NOMO-1 treated with DMSO at 0.1 percent for 48 hours (cell line): ENCODE data around the gene SMIM3.
A peak's percentile ranks its signal among the peaks of the same experiment; 100 is the strongest.

Source experiments
- DNase-seq: peaks from one replicate; lab custom pipeline; 2025; ENCODE audit not compliant: unreplicated experiment; lab: John Stamatoyannopoulos, UW

Gene SMIM3

DNA sequence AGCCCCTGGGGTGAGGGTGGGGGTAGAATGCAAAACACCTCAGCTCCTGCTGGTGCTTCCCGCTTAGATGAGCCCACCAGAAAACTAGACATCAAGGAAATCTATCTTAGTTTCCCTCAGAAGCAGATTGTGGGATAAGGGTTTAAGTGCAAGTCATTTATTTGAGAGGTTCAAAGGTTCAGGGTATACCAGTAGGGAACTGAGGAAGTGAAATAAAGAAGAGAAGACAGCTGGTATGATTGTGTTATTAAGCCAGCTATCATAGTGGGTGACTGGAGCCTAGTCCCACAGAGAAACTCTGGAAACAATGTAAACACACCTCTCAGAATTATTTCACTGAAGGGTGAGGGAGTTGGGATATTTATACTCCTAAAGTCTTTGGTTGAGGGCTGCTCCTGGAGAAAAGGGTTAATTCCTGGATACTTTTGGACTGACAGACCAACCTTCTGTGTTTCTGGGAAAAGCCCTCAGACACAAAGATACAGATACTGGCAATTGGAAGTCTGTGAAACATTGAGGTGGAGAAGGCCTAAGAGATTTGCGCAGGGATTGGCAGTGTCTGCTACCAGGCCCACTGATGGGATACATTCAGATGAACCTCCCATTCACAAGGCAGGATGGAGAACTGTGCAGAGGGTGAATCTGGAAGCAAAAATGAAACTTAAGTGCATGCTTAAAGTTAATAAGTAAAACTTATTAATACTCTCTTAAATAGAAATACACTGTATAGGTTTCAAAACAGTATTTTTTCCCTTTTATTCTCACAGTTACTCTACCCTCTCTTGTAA lies 13.4 kb upstream of the SMIM3 start:
- peak; percentile 87 for DNase-seq

DNA sequence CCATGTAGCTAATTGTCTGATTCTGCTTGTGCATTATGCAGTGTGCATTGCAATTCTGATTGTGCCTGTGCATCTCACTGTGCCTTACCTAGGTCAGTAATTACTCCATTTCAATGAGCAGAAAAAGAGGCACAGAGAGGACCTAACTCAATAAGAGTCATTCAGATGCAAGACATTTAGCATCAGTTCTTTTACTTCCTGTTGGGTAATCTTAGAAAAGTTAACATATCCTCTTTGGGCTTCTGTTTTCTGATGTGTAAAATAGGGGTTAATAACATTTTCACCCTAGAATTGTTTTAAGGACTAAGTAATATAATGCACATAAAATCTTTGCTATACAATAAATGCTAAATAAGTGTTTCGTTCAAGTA lies 12.8 kb upstream of the SMIM3 start:
- DNase-seq: peak; percentile 79

DNA sequence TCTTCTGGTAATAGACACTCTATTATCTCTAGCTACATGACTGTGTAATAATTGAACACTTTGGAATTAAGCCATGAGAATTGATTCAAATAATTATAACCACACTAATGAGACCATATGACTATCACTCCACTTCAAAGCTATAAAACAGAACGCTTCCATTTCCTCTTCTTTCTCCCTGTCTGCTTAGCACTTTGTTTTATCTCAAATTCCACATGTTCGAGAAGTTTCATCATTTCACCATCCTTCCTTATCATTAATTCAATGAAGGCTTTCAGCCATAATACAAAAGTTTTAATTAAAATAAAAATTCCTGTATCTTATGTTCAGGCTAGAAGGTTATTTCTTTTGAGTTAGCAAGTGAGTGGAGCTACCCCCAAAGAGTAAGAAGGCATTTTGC lies 12.3 kb upstream of the SMIM3 start:
- DNase-seq: peak; percentile 21

DNA sequence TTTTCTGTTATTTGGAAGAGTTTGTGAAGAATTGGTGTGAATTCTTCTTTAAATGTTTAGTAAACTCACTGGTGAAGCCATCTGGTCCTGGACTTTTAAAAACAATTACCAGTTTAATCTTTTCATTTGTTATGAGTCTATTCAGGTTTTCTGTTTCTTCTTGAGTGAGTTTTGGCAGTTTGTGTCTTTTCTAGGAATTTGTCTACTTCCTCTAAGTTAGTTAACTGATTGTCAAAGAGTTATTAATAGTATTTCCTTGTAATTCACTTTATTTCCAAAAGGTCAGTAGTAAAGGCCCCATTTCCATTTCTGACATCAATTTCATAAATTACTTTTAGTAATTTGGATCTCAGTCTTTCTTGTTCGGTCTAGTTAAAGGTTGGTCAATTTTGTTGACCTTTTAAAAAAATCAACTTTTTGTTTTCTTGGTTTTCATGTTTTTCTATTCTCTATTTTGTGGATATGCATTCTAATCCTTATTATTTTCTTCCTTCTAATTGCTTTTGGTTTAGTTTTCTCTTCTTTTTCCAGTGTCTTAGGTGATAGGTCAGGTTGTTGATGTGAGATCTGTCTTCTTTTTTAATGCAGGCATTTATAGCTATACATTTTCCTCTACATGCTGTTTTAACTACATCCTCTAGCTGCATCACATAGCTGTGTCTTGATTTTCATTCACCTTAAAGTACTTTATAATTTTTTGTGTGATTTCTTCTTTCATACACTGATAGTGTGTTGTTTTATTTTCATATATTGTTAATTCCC lies 7.3 kb upstream of the SMIM3 start:
- peak; percentile 29 for DNase-seq

DNA sequence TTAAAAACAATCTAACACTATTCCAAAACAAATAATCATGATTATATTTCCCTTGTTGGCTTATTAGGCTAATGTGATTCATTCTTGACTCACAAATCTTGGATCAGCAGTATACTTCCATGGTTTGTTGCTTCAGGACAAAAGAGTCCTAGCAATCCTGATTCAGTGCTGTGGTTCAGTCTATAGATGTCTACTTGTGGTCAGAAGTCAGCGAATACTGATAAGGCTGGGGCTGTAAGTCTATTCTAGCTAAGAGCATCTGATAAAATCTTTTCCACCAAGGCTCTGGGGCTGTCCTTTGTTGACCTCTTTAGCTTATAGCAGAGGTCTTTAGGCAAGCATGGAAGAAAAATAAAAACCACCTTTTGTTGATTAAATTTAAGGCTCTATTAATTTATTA lies 4.4 kb upstream of the SMIM3 start:
- no peak for DNase-seq

DNA sequence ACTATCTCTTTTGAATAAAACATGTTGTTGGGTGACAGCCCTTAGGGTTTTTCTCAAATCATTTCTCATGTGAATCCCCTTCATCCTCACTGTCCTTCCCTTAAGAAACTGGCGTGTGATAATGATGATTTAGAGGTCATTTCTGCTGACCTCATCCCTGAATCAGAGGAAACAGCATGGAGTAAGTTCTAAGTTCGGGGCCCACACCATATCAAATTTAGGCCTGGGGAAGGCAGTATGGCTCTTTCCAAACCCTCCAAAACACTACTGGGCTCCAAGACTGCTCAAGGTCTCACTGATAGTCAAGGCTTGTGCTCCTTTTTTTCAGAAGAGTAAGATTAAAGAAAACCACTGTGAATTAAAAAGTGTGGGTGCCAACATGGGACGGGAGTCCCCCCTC lies 872 bp upstream of the SMIM3 start:
- no peak for DNase-seq

DNA sequence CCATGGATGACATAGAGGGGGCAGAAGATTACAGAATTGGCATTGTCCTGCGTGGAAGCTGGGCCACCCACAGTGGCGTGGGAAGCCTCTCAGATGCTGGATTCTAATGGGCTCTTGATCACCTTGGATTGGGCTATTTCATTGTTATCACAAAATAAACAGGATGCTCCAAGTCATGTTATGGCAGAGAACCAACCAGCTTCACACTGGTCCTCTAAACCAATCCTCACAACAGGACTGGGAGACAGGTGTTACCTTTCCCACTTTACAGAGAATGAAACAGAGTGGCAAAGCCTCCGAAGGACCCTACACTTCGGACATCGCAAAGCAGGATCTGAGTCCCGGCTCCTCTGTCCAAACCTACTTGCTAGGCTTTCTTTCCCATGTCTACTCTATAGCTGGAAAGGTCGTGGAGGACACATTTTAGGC lies 455 bp upstream of the SMIM3 start:
- no peak for DNase-seq

DNA sequence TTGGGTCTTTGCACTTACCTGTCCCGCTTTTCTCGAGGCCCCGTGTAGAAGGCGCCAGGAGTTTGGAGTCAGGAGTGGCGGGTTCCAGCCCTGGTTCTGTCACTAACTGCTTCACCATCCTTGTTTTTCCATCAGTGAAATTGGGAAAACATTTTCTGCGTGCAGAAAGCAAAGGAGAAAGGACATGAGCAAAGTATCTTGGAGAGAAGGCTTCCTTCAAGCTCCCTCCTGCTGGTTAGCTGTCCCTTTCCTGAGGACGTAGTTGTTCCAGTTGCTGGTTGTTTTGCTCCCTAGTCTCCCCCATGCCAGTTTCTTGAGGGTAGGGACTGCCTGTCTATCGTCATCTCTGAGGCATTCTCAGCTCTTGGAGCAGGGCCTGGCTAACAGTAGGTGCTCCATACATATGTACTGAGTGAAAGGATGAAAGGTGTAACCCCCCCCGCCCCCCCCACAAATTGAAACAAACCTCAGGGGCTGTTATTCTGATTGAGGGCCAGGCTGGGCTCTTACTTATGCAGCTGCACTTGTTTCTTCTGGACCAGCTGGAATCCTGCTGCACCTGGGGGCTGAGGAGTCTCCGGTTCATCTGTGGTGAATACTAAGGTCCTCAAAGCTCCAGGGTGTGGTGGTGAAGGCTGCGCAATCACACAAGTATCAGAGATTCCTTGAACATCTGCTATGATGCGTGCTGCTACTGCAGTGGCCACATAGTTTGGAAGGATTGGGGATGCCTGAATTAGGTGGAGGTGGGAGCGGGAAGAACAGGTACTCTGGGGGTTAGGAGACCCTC lies 1.0 kb downstream of the SMIM3 start:
- no peak for DNase-seq

DNA sequence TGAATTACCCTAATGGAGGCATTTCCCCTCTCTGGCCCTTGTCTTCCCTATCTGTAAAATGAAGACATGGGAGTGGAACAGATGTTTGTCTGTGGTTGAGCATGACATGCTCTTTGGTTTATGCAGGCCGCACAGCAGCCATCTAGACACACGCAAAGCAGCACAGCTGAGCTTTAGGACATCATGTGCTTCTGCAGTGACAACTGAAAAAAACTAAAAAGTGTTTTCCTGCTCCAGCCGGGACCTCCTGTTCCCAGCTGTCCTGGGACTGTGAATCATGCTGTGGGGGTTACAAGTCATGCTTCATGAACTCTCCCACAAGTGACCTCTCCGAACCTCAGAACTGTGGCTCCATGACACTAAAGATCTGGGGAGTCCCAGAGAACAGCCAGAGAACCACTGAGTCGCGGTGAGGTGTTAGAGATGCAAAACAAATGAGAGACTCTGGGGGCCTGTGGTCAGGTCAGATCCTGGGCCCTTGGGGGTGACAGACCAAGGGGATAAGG lies 1.7 kb downstream of the SMIM3 start:
- peak; percentile 29 for DNase-seq

DNA sequence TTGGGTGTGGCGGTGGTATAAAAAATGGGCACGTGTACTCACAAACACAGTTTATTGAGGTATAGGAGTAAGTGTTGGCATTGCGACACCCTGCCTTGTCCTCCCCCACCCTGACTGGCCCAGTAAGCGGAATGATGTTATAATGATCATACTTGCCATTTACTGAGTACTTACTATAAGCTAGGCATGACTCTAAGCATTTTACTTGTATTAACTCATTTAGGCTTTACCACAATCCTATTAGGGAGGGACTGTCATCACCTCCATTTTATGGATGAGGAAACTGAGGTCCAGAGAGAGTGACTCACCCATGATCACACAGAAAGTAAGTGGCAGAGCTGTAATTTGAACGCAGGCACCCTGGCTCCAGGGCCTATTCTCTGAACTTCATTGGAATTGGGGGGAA lies 2.3 kb downstream of the SMIM3 start:
- peak; percentile 25 for DNase-seq

DNA sequence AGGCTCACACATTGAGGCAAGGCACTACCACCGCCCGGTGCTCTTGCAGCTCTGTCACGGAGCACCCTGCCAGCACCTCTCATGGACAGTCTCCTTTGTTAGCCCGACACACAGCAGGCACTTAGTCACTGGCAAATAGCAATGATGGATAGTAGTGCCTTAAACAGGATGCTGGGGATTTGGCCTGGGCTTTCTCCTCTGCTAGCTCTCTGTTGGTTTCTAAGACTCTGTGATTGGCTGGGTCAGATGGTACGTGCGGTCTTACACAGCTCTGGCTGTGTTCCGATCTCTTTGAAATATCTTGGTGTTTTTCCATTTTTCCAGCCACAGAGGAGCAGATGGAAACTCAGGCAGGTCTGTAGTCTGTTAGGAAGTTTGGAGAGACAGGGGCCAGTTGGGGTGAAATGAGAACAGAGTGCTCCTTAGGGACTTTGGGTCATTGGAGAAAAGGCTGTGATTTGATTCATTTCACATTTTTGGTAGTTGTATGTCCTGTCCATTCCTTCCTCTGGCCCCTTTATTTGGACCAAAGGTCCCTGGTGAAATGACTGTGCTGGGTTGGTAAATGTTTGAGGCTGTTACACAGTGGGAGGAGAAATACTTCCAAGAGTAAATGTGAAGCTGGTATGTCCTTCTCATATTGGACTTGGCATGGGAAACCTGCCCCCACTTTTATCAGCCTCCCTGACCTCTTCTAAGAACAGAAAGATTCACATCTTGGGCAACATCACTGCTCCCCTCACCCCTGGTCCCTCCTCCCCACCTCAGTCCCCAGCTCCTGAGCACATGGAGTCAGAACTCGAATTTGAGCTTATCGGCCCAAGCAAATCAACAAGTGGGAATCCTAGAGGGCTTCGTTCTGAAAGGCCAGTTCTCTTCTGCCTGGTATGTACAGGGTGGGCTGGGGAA lies 3.4 kb downstream of the SMIM3 start:
- no peak for DNase-seq

DNA sequence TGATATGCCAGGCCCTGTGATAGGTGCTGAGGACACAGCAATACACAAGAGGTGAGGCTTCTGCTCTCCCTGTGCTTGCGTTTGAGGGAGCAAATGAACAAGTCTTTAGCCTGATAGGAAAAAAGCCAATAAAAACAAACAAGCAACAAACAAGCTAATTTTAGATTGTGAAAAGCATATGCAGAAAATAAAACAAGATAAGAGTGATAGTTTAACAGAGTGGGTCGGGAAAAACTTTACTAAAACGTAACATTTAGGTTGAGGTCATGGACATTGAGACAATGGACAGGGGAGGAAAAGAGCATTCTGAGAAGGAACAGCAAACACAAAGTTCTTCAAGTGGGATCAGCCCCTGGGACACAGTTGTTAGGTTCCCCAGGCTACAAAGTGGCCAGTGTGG lies 4.3 kb downstream of the SMIM3 start:
- no peak for DNase-seq

DNA sequence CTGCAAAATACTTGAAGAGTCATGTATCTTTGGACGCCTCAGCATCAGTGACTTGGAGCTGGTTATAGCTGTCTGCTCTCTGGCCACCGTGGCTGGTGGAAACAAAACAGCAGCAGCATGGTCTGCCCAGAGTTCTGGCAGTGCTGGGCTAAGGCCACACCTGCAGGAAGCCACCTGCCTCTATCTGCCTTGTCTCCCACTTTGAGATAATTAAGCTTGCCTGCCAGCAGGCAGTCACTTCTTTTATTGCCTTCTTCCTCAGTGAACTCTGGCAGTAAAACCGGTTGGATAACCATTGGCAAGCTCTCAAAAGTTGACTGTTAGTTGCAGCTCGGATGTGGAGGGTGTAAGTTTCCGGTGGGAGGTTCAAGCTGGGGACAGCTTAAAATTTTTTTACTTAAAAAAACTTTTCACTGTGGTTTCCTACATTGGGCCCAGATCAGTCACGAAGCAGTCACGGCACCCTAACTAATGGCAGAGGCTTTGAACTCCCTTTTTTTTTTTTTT lies 4.9 kb downstream of the SMIM3 start:
- peak; percentile 94 for DNase-seq

DNA sequence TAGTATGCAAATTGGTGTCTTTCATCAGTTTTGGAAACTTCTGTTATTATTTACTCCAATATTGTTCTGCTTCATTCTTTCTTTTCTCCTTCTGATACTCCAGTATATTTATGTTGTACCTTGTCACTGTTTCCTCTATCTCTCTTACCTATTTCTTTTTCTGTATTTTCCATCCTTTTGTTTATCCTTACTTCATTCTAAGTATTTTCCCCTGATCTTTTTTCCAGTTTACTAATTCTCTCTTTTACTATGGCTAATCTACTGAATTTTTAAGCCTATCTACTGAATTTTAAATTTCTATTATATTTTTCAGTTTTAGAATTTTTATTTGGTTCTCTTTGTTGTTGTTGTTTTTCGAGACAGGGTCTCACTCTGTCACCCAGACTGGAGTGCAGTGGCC lies 7.4 kb downstream of the SMIM3 start:
- DNase-seq: no peak

DNA sequence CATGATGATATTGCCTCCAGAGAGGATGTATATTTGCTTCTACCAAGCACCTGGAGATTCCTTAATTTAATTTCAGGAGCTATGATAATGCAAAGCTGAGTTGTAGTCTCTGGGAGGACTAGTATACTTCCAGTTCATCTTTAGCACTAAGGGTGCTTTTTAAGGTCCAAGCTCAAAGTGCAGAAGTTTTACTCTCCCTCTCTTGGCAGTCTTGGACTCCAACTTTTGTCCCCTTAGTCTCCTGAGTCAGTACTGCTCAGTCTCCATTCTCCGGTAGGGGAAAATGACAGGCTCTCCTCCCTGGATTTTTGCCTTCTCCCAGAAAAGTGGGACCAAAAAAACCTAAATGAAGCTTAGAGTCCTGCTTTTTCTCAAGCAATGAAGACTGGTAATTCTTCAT lies 8.3 kb downstream of the SMIM3 start:
- DNase-seq: no peak

DNA sequence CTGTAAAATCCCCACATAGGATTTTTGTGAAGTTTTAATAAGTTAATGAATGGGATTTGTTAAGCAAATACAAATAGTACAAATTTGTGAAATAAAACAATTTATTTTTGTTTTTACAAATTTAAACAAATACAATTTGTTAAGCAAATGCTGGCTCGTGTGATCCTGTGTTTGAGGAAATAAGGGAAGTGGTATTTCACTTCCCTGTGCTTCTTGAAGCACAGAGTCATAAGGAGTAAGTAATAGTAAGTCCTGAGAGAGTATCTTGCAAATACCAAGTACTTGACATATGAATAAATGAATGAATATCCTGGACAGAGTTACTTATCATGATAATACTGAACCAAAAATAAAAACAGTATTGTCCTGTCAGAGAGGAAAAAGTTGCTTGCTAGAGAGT lies 9.1 kb downstream of the SMIM3 start:
- peak; percentile 55 for DNase-seq

DNA sequence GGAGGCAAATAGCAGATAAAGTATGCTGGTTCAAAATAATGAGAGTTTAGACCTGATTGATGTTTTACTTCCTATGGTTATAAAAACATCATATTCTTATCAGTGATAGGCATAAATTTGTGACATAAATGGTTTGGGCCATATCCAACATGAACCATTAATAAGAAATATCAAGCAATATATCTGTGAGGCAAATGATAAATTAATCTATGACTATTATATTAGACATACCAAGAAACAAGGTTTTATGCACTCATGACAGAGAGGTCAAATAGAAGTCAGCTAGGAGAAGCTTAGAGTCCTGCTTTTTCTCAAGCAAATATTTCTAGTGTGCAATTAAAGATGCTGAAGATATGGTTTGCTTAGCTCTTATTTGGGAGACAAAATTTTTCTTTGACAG lies 10.4 kb downstream of the SMIM3 start:
- no peak for DNase-seq

DNA sequence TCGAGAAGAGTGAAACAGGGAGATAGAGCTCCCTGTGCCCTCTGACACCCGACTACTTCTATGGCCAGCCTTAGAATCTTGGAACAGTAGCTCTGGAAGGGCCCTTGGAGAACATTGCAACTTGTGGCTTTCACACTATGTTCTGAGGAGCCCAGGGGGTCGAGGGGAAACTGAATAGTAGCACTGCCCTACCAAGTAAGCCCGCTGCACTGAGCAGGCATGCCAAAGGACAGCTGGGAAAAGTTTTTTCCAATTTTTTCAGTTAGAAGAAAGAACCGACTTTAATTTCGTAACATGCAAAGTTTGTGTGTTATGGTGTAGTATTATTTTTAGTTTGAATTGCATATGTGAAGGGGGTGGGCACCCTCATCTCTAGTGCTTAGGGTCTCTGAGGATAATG lies 10.9 kb downstream of the SMIM3 start:
- no peak for DNase-seq

DNA sequence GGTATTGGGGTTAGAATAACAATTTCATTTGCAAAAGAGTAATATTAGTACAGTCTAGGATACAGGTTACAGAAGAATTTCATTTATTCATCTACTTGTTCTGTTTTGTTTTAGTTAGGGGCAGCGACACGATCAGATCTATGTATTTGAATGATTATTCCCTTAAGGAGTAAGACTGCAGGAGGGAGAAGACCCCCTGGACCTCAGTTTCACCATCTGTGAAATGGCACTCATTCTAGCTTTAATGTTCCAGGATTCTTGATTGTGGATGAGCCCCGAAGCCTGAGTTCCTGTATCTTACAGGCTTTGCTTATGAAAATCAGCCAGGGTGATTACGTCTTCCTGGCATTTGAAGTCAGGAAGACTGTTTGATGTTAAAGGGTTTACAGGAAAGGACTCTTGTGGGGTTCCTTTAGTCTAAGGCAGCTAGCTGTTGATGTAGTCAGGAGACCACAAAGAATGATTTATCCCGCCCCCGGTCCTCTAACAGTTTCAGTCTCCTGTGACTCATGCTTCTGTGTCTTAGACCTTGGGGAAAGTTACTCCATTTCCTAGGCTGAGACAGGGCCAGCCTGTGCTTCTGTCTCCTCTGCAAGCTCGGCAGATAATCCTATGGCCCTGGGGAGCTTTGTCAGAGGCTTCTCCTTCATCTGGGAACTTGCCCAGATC lies 11.5 kb downstream of the SMIM3 start:
- peak; percentile 97 for DNase-seq

DNA sequence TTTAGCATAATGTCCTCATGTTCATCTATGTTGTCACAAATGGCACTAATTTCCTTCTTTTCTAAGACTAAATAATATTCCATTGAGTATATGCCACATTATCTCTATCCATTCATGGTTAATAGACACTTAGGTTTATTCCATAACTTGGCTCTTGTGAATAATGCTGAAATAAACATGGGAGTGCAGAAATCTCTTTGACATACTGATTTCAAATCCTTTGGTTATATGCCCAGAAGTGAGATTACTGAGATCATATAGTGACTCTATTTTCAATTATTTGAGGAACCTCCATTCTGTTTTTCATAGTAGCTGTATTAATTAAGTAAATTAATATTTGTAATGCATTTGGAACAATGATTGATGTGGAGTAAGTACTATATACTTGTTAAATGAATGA lies 13.0 kb downstream of the SMIM3 start:
- no peak for DNase-seq
